ENCODE data around the gene INTS3.

Gene INTS3

DNA sequence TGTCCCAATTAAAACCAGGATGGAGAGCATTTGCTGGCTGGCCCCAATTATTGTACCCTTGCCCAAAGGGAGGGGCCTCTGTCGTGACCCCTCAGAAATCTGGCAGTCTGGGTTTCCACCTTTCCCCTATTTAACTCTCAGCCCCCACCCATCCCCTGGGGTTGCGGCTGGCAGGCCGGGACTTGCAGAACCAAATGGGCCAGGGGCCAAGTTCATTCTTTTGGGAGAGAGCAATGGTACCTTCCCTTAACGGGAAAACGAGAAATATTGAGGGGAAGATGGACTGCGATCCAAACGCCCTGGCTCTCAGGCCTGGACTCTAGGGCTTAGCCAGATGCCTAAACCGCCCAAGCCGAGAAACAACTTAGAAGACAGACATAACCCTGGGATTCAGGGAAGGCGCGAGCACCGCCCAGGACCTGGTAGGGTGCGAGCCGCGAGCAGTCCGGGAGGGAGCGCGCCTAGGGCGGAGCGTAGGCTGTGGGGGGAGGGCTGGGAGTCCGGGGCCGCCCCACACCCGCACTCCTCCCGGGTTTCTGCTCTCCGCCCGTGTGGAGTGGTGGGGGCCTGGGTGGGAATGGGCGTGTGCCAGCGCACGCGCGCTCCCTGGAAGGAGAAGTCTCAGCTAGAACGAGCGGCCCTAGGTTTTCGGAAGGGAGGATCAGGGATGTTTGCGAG, 47.1 kb downstream of the INTS3 start, which contains the start of gene SLC27A3:
Gene SLC27A3 (plus strand): TSS at position 628 of the 678 bp plus-strand sequence. CDS start 91 bp downstream, outside the sequence.
- Histone ChIP-seq H3K4me1 (ENCODE audit: insufficient read depth, low read length) (peaks cover 15% of the 10 kb centered on the region; the same call in 1 of the 2 replicates), H3K27ac (ENCODE audit: low read depth, low read length) (peak within 1 kb of the TSS; percentile 83)
- WGBS, result 7% methylated on average over 35 of the region's 35 CpGs

DNA sequence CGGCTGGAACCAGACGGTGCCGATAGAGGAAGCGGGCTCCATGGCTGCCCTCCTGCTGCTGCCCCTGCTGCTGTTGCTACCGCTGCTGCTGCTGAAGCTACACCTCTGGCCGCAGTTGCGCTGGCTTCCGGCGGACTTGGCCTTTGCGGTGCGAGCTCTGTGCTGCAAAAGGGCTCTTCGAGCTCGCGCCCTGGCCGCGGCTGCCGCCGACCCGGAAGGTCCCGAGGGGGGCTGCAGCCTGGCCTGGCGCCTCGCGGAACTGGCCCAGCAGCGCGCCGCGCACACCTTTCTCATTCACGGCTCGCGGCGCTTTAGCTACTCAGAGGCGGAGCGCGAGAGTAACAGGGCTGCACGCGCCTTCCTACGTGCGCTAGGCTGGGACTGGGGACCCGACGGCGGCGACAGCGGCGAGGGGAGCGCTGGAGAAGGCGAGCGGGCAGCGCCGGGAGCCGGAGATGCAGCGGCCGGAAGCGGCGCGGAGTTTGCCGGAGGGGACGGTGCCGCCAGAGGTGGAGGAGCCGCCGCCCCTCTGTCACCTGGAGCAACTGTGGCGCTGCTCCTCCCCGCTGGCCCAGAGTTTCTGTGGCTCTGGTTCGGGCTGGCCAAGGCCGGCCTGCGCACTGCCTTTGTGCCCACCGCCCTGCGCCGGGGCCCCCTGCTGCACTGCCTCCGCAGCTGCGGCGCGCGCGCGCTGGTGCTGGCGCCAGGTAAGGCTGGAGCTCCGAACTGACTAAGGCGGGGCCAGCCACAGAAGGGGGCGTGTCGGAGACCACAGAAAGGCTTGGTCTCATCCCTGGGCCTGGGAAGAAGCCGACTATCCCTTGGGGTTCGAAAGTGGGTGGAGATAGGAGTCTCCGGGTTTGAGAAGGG, 47.8 kb downstream of the INTS3 start:
- peak overlapping the region; percentile 99 for H3K4me3 ChIP-seq (ENCODE audit: low read length)
- peaks cover 29% of the 10 kb centered on the region for H3K36me3 ChIP-seq (ENCODE audit: insufficient read depth, low read length)
- H3K27me3 ChIP-seq (ENCODE audit: insufficient read depth, low read length), result no peaks in the 10 kb centered on the region
- WGBS, result under 1% methylated on average over 83 of the region's 83 CpGs
- H3K9ac ChIP-seq (ENCODE audit: low read depth, low read length), result peak overlapping the region; percentile 95
- H3K9me3 ChIP-seq (ENCODE audit: insufficient read depth, low read depth, low read length), result no peaks in the 10 kb centered on the region
- peak overlapping the region; percentile 83 for H3K27ac ChIP-seq (ENCODE audit: low read depth, low read length)
- H3K4me1 ChIP-seq (ENCODE audit: insufficient read depth, low read length), result peaks cover 15% of the 10 kb centered on the region; the same call in 1 of the 2 replicates

More for the DNA sequence above, 47.1 kb downstream of the INTS3 start, which contains the start of gene SLC27A3:
- Histone ChIP-seq H3K27me3 (ENCODE audit: insufficient read depth, low read length) (no peaks in the 10 kb centered on the region), H3K36me3 (ENCODE audit: insufficient read depth, low read length) (peaks cover 37% of the 10 kb centered on the region), H3K4me3 (ENCODE audit: low read length) (peak within 1 kb of the TSS; percentile 99), H3K9ac (ENCODE audit: low read depth, low read length) (peak within 1 kb of the TSS; percentile 95), H3K9me3 (ENCODE audit: insufficient read depth, low read depth, low read length) (no peaks in the 10 kb centered on the region)

DNA sequence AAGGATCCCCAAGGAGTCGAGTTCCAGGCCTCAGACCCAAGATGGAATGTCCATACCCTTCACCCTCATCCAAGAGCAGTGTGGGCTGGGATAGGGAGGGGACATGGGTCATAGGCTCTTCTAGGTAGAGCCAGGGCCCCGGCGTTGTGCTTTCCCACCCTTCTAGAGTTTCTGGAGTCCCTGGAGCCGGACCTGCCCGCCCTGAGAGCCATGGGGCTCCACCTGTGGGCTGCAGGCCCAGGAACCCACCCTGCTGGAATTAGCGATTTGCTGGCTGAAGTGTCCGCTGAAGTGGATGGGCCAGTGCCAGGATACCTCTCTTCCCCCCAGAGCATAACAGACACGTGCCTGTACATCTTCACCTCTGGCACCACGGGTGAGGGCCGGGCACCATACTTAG, 48.5 kb downstream of the INTS3 start:
- H3K27me3 ChIP-seq (ENCODE audit: insufficient read depth, low read length), result no peaks in the 10 kb centered on the region
- 70% methylated on average over 9 of the region's 10 CpGs for whole genome bisulfite sequencing
- H3K9me3 ChIP-seq (ENCODE audit: insufficient read depth, low read depth, low read length), result no peaks in the 10 kb centered on the region
- H3K27ac ChIP-seq (ENCODE audit: low read depth, low read length), result peak overlapping the region; percentile 83; the same call in 1 of the 2 replicates
- H3K4me3 ChIP-seq (ENCODE audit: low read length), result peak overlapping the region; percentile 99
- peaks cover 25% of the 10 kb centered on the region for H3K36me3 ChIP-seq (ENCODE audit: insufficient read depth, low read length)
- peak overlapping the region; percentile 23; the same call in 1 of the 2 replicates for H3K9ac ChIP-seq (ENCODE audit: low read depth, low read length)
- H3K4me1 ChIP-seq (ENCODE audit: insufficient read depth, low read length), result peaks cover 15% of the 10 kb centered on the region; the same call in 1 of the 2 replicates

DNA sequence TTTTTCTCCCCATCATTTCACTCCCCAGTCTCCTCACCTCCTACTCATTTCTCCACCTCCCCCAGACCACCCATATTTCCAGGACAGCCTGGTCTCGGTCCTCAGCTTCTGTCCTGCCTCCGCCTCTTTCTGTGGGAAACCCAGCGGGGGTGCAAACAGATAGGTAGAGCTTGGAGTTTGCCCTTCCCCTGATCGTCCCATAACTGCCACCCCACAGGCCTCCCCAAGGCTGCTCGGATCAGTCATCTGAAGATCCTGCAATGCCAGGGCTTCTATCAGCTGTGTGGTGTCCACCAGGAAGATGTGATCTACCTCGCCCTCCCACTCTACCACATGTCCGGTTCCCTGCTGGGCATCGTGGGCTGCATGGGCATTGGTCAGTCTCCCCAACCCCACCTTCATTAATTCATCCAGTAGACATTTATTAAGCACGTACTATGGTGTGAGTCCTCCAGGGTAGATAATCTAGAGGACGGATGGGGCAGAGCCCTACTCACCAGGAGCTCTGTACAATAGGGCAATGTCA, 49.1 kb downstream of the INTS3 start:
- H3K27me3 ChIP-seq (ENCODE audit: insufficient read depth, low read length), result no peaks in the 10 kb centered on the region
- no peaks in the 10 kb centered on the region for H3K9me3 ChIP-seq (ENCODE audit: insufficient read depth, low read depth, low read length)
- H3K9ac ChIP-seq (ENCODE audit: low read depth, low read length), result no peak overlapping the region
- peaks cover 15% of the 10 kb centered on the region; the same call in 1 of the 2 replicates for H3K4me1 ChIP-seq (ENCODE audit: insufficient read depth, low read length)
- WGBS, result 93% methylated on average over 10 of the region's 10 CpGs
- peaks cover 20% of the 10 kb centered on the region for H3K36me3 ChIP-seq (ENCODE audit: insufficient read depth, low read length)
- H3K4me3 ChIP-seq (ENCODE audit: low read length), result peak overlapping the region; percentile 99; the same call in 1 of the 2 replicates
- no peak overlapping the region for H3K27ac ChIP-seq (ENCODE audit: low read depth, low read length)

DNA sequence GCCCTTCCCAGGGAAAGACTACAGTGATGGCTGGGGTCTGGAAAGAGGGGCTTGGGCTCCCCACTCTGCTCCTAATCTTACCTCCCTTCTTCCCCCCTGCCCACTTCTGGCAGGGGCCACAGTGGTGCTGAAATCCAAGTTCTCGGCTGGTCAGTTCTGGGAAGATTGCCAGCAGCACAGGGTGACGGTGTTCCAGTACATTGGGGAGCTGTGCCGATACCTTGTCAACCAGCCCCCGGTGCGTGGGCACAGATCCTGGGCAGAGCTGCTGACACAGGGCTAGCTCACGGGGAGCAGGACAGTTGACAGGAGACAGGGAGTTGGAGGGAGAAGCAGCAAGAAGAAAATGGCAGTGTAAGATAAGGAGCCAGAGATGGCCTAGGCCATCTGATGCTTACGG, 49.8 kb downstream of the INTS3 start:
- H3K4me3 ChIP-seq (ENCODE audit: low read length), result no peak overlapping the region
- no peak overlapping the region for H3K27ac ChIP-seq (ENCODE audit: low read depth, low read length)
- no peaks in the 10 kb centered on the region for H3K27me3 ChIP-seq (ENCODE audit: insufficient read depth, low read length)
- peaks cover 13% of the 10 kb centered on the region for H3K36me3 ChIP-seq (ENCODE audit: insufficient read depth, low read length)
- peaks cover 15% of the 10 kb centered on the region; the same call in 1 of the 2 replicates for H3K4me1 ChIP-seq (ENCODE audit: insufficient read depth, low read length)
- 95% methylated on average over 7 of the region's 7 CpGs for WGBS
- no peaks in the 10 kb centered on the region for H3K9me3 ChIP-seq (ENCODE audit: insufficient read depth, low read depth, low read length)
- no peak overlapping the region for H3K9ac ChIP-seq (ENCODE audit: low read depth, low read length)

DNA sequence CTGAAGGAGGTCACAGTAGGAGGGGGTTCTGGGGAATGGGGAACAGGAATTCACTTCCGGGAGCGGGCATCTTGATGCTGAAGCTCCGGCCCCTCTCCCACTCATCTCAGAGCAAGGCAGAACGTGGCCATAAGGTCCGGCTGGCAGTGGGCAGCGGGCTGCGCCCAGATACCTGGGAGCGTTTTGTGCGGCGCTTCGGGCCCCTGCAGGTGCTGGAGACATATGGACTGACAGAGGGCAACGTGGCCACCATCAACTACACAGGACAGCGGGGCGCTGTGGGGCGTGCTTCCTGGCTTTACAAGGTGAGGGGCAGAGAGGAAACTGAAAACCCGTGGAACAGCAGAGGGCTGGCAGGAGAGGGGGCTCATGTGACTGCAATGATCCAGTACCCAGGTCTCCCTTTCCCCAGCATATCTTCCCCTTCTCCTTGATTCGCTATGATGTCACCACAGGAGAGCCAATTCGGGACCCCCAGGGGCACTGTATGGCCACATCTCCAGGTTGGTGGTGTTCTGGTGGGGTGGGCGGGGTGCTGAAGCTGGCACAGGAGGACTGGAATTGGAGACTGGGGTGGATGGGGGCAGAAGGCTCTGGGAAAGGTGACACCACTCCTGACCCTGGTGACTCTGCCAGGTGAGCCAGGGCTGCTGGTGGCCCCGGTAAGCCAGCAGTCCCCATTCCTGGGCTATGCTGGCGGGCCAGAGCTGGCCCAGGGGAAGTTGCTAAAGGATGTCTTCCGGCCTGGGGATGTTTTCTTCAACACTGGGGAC, 50.4 kb downstream of the INTS3 start:
- peaks cover 15% of the 10 kb centered on the region; the same call in 1 of the 2 replicates for H3K4me1 ChIP-seq (ENCODE audit: insufficient read depth, low read length)
- H3K9me3 ChIP-seq (ENCODE audit: insufficient read depth, low read depth, low read length), result no peaks in the 10 kb centered on the region
- H3K27ac ChIP-seq (ENCODE audit: low read depth, low read length), result no peak overlapping the region
- WGBS, result 92% methylated on average over 22 of the region's 22 CpGs
- H3K27me3 ChIP-seq (ENCODE audit: insufficient read depth, low read length), result no peaks in the 10 kb centered on the region
- H3K36me3 ChIP-seq (ENCODE audit: insufficient read depth, low read length), result peaks cover 7% of the 10 kb centered on the region
- H3K9ac ChIP-seq (ENCODE audit: low read depth, low read length), result no peak overlapping the region
- no peak overlapping the region for H3K4me3 ChIP-seq (ENCODE audit: low read length)

DNA sequence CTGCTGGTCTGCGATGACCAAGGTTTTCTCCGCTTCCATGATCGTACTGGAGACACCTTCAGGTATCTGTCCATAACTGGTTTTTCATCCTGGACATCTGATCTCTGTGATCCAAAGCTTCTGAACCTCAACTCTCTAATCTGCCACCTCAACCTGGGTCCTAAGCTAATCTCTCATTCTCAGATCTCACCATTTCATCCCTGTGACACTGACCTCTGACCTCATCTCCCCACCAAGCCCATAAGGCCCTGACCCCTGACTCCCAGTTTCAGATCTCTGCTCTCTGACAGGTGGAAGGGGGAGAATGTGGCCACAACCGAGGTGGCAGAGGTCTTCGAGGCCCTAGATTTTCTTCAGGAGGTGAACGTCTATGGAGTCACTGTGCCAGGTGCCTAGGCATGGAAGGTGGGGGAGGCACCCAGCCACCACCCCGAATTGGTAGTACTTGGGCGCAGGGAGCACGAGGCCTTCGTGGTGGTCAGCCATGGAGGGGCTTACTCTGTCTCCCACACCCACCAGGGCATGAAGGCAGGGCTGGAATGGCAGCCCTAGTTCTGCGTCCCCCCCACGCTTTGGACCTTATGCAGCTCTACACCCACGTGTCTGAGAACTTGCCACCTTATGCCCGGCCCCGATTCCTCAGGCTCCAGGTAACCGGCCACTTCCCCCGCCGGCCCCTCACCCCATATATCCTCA, 51.1 kb downstream of the INTS3 start:
- H3K4me3 ChIP-seq (ENCODE audit: low read length), result no peak overlapping the region
- no peak overlapping the region for H3K27ac ChIP-seq (ENCODE audit: low read depth, low read length)
- no peaks in the 10 kb centered on the region; the same call in 1 of the 2 replicates for H3K36me3 ChIP-seq (ENCODE audit: insufficient read depth, low read length)
- H3K9ac ChIP-seq (ENCODE audit: low read depth, low read length), result no peak overlapping the region
- peaks cover 18% of the 10 kb centered on the region for H3K4me1 ChIP-seq (ENCODE audit: insufficient read depth, low read length)
- H3K9me3 ChIP-seq (ENCODE audit: insufficient read depth, low read depth, low read length), result no peaks in the 10 kb centered on the region
- no peaks in the 10 kb centered on the region for H3K27me3 ChIP-seq (ENCODE audit: insufficient read depth, low read length)
- 93% methylated on average over 18 of the region's 18 CpGs for WGBS

DNA sequence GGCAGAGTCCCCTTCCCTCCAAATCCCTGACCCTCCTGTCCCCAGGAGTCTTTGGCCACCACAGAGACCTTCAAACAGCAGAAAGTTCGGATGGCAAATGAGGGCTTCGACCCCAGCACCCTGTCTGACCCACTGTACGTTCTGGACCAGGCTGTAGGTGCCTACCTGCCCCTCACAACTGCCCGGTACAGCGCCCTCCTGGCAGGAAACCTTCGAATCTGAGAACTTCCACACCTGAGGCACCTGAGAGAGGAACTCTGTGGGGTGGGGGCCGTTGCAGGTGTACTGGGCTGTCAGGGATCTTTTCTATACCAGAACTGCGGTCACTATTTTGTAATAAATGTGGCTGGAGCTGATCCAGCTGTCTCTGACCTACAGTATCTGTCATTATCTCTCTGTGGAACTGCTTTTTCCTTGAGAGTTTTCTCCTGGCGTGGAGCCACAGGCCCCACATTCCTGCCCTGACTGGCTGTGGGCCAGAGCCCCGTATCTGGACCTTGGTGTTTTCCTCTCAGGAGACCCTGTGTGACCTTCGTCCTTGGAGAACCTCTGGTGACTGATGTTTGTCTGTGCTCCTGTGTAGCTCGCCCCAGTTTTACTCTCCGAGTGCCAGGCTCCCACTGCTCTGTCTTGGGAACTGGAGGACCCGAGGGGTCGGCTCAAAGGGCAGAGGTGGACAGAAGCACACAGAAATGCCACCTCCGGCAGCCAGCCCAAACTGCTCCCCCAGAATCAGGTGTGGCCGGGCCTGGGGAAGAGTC, 52.1 kb downstream of the INTS3 start:
- no peaks in the 10 kb centered on the region for H3K9me3 ChIP-seq (ENCODE audit: insufficient read depth, low read depth, low read length)
- H3K36me3 ChIP-seq (ENCODE audit: insufficient read depth, low read length), result no peaks in the 10 kb centered on the region; the same call in 1 of the 2 replicates
- no peak overlapping the region for H3K9ac ChIP-seq (ENCODE audit: low read depth, low read length)
- H3K27me3 ChIP-seq (ENCODE audit: insufficient read depth, low read length), result no peaks in the 10 kb centered on the region
- WGBS, result 92% methylated on average over 17 of the region's 17 CpGs
- H3K4me1 ChIP-seq (ENCODE audit: insufficient read depth, low read length), result peaks cover 14% of the 10 kb centered on the region
- H3K27ac ChIP-seq (ENCODE audit: low read depth, low read length), result no peak overlapping the region
- no peak overlapping the region for H3K4me3 ChIP-seq (ENCODE audit: low read length)

DNA sequence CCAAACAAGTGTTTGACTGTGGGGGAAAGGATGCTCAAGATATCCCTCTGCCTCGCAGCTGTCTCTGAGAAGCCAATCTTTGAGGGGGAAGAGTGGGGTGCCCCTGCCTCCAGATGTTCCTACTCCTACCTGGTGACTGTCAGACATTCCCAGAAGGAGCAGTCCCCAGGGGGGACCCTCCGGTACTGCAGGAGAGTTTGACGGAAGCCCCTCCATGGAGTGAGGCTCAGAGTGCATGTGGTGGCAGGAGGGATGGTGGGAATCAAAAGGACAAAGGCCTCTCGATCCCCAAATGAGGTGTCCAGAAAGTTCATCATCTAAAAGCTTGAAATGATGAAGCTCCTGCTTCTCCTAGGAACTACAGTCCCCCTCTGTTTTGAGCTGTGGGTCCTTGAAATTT, 52.7 kb downstream of the INTS3 start:
- H3K4me1 ChIP-seq (ENCODE audit: insufficient read depth, low read length), result peaks cover 14% of the 10 kb centered on the region
- WGBS, result 90% methylated on average over 4 of the region's 4 CpGs
- no peak overlapping the region for H3K27ac ChIP-seq (ENCODE audit: low read depth, low read length)
- no peaks in the 10 kb centered on the region; the same call in 1 of the 2 replicates for H3K36me3 ChIP-seq (ENCODE audit: insufficient read depth, low read length)
- H3K9ac ChIP-seq (ENCODE audit: low read depth, low read length), result no peak overlapping the region
- H3K4me3 ChIP-seq (ENCODE audit: low read length), result no peak overlapping the region
- no peaks in the 10 kb centered on the region for H3K27me3 ChIP-seq (ENCODE audit: insufficient read depth, low read length)
- no peaks in the 10 kb centered on the region for H3K9me3 ChIP-seq (ENCODE audit: insufficient read depth, low read depth, low read length)
